GM19240 (cell line): Measurements from ENCODE around the gene STAB2.

ENCODE experiments used
- DNase-seq: peaks from one replicate; pipeline ENCODE4 v3.0.0; 2011; ENCODE audit warnings: low spot score; ENCODE audit not compliant: insufficient read length

The STAB2 gene

DNA sequence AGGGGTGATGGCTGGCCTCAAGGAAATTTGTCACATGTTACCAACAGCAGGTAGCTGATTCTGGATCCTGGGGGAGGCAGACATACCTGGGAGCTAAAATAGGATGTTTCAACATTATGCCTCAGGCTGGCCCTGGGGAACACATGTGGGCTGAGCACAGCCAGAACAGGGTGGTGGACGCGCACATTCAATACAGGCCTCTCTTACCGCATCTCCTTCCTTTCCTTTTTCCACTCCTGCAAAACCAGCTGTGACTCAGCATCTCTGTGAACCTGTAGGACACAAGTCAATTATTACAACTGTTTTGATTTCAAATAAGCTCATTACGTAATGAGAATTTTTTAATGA, 193.0 kb downstream of the STAB2 start:
- DNase-seq, result no peak

DNA sequence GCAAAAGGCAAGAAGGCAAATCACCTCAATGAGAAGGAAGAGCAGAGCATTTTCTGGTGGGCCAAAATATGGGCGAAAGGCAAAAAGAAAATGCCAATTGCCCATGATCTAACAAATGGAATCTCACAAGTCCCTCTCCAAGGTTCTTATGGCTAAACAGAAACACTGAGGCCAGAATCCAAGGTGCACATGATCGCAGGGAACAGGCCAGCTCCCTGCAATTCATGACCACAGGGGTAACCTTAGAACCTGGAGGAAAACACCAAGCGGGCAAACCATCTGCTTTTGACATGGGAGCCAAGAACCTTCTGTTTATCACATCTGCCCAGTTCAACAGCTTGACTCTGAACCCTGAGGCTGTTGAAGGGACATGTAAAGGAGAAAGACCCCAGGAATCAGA, 193.9 kb downstream of the STAB2 start:
- no peak for DNase-seq

DNA sequence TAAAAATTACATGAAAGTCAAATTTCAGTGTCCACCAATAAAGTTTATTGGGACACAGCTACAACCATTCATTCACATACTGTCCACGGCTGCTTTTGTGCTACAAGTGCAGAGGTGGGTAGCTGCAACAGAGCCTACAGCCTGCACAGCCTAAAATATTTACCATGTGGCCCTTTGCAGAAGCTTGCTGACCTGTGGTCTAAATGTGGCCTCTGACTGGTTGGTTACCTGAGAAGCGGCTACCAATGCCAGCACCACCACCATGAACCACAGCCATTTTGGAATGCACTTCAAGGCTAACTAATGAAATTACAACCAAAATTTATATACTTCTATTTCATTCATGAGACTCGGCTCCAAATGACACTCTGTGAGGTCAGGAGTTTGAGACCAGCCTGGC, 195.3 kb downstream of the STAB2 start:
- DNase-seq, result no peak

DNA sequence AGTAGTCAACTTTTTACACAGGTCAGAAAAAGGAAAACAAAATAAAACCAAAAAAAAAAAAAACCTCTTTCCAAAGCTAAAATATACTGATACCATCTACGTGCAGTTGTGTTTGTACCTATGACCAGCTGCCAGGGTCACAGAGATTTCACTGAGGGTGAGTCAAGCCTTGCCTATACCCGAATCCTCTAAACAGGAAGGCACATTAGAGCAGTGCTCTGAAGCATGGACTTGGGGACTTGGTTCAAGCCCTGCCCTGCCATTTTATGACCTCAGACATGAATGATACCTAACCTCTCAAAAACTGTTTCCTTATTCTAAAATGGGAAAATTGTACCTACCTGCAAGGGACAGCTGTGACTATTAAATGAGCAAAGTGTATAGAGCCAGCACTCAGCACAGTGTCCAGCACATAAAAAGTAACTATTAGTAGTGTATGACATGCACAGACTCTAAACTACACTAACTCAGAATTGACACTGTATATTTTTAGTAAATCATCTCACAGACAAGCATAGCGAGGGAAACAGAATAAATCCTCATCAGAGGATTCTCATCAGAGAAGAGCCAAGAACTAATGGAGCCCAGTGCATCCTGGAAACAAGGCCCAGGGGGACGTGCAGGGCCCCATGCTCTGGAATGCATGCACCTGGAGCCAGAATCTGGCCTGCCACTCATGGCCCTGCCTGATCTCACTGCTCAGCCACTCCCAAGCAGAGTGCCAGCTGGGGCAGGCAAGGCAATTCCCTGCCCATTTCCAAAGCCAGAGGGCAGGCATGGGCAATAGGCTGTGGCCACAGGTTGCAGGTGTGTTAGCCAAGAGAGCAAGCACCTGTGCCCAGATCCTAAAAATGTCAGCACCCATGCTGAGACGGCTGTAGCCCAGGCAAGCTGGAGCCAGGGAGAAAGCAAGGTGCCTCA, 196.9 kb downstream of the STAB2 start:
- no peak for DNase-seq

DNA sequence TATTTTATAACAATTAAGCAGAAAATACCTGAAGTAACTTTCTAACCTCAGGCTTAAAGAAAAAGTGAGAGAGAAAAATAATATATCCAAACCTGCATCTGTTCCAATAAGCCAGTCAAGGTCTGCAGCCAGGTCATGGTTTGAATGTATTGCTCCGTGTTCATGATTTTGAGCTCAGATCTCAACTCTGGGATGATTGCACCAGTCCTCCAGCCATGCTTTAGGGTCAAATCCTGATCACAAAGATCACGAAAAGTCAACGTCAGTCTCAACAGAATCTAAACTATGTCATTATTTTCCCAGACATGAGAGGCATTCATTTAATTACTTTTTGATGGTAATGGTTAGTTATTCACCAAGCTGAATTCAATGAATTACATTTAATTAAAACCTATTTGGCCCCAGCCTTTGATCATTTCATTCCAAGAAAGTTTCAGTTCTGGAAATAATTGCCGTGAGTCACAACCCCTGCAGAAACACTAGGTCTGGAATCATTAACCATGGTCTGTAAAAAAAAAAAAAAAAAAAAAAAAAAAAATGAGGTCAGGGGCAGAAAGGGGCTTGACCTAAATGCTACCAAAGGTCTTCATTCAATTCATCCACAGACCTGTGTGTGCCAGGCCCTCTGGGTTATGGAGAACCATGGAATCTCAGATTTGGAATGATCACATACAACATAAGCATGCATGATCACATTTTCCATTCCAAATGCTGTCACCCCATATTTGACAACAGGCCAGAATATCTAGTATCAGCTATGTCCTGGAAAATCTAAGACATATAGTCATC, 198.4 kb downstream of the STAB2 start:
- no peak for DNase-seq

DNA sequence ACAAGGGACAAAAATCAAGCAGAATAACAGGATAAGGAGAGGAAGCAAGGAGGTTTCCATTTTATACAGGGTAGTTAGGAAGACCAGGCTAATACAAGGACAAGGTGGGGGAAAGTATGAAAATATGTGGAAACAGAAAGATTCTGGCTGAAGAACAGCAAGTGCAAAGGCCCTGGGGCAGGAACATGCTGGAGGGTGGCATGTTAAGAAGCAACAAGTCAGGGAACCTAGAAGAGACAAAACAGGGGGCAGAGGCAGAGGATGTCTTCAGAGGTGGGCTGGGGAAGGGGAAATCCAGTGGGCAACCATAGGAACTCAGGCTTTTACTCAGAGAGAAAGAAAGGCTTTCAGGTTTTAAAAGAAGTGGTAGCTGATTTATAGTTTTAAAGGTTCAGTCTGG, 199.1 kb downstream of the STAB2 start:
- no peak for DNase-seq

DNA sequence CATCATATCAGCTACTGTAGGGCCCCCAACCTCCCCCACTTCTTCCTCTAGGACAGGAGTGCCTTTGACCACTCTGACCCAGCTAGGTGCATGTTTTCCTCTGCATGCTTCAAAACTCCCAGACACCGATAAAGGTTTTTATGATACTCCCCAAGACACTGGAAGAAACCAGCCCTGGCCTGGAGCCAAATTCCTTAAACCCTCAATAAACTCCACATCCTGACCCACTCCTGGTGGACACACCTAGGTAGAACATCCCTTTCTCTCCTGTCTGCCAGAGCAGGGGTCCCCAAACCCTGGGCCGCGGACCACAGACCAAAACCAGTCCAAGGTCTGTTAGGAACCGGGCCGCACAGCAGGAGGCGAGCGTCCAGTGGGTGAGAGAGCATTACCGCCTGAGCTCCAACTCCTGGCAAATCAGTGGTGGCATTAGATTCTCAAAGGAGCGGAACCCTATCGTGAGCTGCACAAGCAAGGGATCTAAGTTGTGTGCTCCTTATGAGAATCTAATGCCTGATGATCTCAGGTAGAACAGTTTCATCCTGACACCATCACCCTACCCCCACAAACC, 204.4 kb downstream of the STAB2 start:
- no peak for DNase-seq

DNA sequence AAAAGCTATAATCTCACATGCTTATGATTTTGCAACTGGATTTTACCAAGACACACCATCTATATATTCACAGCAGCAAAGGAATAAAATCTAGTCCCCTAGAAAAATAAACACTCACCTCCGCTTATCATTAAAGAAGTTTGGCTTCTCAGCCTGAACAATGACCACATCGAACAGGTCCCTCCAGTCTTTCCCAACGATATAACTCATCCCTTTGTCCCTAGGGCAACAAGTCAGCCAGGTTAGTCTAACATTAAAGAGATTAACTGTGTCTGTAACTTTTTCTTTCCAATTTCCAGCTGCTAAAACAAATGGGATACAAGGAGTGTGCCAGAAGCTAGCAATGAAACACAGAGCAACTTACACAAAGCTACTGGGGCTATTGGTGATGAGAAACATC, 206.0 kb downstream of the STAB2 start:
- DNase-seq, result no peak

DNA sequence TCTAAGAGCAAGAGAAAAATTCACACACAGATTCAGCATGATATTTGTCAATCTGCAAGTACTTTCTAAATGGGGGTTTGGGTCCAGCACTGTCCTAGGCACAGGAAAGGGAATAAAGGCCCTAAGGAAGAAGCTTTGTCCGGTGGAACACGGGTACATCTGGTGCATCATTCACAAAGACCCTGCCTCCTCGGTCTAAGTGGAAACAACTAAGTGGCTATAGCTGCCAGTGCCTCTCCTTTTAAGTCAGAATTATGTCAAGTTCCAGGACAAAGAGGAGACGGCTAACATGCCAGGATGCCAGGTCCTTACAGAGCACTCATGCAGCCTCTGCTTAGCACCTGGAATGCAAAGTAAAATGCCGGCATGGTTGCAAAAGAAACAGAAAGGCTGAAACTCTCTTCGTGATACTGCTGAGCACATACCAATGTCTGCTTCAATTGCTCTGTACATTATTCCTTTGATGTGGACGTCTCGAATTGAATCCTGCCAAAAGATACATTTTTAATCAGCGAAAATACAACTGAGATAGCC, 206.5 kb downstream of the STAB2 start:
- DNase-seq, result no peak

DNA sequence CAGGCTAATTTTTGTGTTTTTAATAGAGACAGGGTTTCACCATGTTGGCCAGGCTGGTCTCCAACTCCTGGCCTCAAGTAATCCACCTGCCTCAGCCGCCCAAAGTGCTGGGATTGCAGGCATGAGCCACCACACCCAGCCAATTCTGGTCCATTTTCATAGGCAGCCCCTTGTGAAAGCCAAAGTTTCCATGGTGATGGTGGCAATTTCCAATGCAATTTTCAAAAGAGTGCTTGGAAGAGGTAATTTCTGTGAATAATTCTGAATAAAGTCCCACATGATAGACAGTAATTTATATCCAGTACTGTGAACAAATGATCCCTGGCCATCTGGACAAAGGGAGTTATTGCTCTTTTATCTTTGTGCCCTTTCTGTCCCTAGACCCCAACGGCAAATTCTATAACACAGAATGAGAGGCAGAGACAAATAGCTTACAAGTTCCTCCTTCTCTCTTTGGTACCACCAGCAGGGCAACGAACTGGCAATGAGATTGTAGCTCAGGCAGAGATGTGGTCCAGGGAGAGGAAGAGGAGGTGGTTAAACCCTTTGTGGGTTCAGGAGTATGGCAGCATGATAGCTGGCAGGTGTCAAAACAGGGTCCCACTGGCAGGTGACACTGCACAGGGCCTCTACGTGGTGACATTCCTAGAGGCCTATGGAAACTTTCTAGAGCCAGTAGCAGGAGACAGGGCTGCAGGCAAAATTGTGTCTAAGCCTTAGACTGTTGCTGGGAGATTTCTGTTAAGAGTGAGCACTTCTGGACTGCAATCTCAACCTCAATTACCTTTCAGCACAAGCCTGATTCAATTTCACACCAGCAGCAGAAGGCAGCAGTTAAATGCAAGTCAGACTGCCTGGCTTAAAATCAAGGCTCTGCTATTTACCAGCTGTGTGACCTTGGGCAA, 207.5 kb downstream of the STAB2 start:
- DNase-seq, result no peak

DNA sequence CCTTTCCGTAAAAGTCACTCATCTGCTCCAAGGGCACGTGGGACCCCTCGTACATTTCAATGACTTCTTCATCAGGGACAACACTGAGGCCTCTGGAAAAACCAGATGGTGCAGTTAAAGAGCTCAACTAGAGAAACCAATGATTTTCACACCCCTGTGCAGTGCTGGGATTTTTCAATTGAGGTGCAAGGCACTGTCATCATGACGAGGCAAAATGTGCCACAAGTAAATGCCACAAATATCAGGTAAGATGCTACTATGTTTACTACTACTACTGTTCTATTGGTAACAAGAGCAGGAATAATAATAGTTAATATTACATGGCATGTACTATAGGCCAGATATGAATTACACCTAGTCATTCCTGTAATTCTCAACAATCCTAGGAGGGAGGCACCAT, 211.5 kb downstream of the STAB2 start:
- DNase-seq, result no peak

DNA sequence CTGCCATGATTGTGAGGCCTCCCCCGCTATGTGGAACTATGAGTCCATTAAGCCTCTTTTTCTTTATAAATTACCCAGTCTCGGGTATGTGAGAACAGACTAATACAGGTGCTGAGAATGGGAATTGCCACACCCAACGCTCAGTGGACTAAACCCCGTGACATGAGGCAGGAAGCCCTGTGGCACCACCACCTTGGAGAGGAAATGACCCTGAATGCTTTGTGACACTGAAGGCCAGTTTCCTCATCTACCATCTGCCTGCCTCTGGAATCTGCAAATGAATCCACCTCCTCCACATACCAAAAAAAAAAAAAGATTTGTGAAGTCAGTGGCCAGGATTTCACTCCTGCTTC, 212.4 kb downstream of the STAB2 start:
- DNase-seq, result no peak

DNA sequence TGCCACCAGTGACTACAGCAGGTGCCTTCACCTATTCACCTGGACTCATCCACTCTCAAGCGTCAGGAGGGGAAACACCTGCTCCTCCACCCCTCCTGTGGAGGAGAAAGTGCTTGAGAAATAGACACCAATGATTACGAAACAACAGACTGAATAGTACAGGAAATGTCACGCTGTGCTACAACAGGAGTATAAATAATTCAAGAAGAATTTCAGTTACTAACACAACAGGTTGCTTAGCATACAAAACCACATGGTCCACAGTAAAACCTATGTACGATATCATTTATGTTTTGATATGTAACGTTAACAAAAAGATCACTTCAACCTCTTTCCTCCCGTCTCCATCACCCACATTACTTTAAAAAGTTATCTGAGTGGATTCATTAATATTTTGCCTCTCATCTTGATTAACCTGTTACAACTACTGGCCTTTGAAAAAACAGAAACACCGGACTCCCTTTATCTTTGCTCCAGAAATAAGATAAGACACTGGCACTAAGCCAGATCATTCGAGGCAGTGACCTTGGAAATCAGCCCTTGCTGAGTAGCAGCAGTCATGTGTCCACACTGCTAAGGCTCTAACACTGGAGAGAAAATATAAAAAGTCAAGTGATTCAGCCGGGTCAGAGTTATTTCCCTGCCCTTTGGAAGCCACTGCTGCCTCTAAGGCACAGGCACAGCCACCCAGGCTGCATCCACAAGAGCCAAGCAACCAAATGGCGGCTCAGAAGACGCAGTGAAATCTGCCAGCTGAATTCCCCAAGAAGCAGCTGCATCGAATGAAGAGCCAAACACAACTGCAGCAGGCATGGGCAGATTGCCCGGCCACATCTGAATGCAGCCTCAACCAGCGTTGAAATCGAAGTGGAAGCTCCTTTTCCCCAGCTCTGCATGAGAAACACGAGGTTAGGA, 213.0 kb downstream of the STAB2 start:
- no peak for DNase-seq

DNA sequence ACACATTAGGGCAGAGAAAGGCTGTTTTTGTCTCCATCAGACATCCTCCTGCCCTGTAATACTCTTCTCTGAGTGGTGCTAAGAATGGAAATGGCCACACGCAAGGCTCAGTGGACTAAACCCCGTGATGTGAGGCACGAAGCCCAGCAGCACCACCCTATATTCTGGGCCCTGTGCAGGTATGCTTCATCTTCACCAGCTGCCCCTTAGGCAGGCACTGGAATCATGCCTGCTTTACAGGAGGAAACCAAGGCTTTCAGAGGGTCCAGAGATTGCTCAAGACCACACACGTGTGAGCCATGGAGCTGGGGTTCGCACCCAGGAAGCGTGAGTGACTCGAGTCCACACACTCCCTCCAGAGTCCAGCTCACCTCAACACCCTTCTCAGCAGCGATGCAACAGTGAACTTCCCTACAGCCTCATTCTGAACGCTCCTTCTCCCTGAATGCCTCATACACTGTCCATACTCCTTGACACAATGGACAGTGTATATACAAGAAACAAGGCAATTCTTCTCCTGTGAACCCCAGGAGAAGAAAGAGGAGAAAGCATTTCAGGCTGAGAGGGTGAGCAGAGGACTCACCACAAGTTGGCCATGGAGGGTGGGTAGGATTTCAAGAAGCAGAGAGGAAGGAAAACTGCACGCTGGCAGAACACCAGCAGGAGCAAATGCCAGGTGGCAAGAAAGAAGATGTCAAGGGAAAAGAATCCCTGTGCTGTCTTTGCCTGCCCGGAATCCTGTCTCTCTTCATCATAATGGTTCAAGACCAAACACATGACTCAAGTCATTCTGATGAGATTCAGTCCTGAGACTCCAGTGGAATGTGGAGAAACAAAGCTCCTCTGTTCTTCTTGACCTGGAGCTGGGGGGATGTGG, 214.9 kb downstream of the STAB2 start:
- no peak for DNase-seq

DNA sequence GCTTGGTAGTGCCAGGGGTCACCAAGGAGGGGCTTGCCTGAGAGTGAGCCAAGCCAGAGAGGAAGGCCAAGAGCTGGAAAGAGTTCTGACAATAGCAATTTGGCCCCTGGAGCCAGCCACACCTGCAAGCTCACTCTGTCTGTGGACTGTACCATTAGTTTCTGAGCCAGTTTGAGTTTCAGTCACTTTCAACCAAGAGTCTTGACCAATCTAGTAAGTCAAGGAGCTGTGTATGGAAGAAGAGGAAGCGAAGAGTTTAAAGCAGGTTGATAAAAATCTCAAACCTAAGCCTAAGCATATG, 215.5 kb downstream of the STAB2 start:
- no peak for DNase-seq

DNA sequence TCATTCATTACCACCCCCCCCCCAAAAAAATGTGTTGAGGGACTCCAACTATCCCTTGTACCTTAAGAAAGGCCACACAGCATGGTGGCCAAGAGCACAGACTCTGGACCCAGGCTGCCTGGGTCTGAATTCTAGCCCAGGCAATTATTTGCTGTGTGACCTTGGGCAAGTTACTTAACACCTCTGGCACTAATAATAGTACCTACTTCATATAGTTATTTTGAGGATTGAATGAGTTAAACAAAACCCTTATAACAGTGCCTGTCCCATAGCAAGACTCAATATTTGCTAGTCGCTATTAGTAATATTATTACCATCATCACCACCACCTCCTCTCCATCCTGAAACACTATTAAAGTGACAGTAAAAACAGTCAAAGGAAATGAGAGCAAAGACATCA, 216.8 kb downstream of the STAB2 start:
- no peak for DNase-seq

DNA sequence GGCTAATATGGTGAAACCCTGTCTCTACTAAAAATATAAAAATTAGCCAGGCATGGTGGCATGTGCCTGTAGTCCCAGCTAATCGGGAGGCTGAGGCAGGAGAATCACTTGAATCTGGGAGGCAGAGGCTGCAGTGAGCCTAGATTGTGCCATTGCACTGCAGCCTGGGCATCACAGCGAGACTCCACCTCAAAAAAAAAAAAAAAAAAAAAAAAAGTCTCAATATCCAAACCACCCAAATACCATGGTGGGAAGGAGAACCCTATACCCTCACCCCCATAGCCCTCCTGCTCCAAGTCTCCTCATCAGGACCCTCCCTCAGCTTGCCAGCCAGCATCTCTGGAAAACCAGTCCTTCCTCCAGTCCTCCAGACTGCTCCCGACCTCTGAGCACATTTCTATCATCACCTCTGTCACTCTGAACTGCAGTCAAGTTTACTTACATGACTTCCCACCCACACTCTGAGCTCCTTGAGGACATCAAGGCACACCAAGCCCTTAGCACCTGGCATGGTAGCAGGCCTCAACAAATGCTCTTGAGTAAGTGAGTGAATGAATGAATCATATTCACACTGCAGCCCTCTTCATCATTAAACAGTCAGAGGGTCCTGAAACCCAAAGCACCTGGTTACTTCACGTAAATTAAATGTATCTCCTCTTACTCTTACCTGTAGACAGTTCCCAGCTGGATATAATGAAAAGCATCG, 218.7 kb downstream of the STAB2 start:
- DNase-seq, result no peak

DNA sequence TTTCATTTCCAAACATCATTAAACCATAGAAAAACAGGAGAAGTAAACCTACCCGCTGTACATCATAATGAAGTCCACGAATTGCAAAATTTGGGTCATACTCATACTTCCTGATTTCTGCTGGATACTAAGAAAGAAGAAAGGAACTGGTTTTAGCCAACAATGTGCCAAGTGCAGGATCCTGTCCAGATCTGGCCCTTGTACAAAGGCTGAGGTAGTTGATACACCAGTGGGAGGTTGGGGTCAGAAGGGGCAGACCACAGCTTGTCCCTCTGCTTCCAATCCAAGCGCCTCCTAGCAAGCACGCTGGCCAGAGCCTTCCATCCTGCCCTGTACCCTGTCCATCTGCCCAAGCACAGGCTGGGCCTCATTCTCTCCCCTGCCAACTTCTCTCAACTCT, 219.7 kb downstream of the STAB2 start:
- no peak for DNase-seq
